Tibial nerve (tissue), 4 donors: Measurements from ENCODE around the gene PARP9. TPM values are rescaled to one million over a fixed set of nuclear protein-coding genes. Genes with fewer than 3 reads are reported as not detected.

Experiments
- DNase-seq, 2 donors: peaks; one replicate each; pipeline ENCODE4 v3.0.0-alpha.2; 2019; ENCODE audit warnings: low spot score in 2 of 2
- H3K27ac ChIP-seq, 4 donors: fragments of 200-600 bp; sonication (generic) in 3 of 4; one replicate each; pipeline ENCODE4 v1.5.1; 2017 to 2019; ENCODE audit warnings: mild to moderate bottlenecking in 1 of 4
- H3K27me3 ChIP-seq, 2 donors: fragments of 200-600 bp; sonication (generic) in 1 of 2; one replicate each; pipeline versions ENCODE4 v1.5.1 to v1.6.0; 2017 to 2019
- H3K36me3 ChIP-seq, 3 donors: fragments of 200-600 bp; sonication (generic); one replicate each; pipeline ENCODE4 v1.5.1; 2018 to 2019
- H3K4me1 ChIP-seq, 4 donors: fragments of 200-600 bp; sonication (generic) in 3 of 4; one replicate each; pipeline ENCODE4 v1.5.1; 2017 to 2019
- H3K4me3 ChIP-seq, 4 donors: fragments of 200-600 bp; sonication (generic) in 3 of 4; one replicate each; pipeline ENCODE4 v1.5.1; 2017 to 2019; ENCODE audit warnings: mild to moderate bottlenecking in 1 of 4, moderate library complexity in 1 of 4
- H3K9me3 ChIP-seq, 4 donors: fragments of 200-600 bp; sonication (generic) in 3 of 4; one replicate each; pipeline ENCODE4 v1.5.1; 2017 to 2019
- CTCF ChIP-seq, 5 experiments: fragments of 200-600 bp in 3 of 5; fragments of 450-650 bp in 2 of 5; sonication (generic) in 3 of 5; IDR thresholded peaks; one replicate each; pipeline ENCODE4 v1.5.1; 2016 to 2019; ENCODE audit warnings: antibody characterized with exemption in 5 of 5, mild to moderate bottlenecking in 3 of 5, moderate library complexity in 2 of 5
- EP300 ChIP-seq, 2 donors: sonication (generic); formaldehyde crosslinking; IDR thresholded peaks; one replicate each; pipeline ENCODE4 v1.6.1; 2017; ENCODE audit warnings: antibody characterized with exemption in 2 of 2, mild to moderate bottlenecking in 1 of 2
- POLR2A ChIP-seq, 2 donors: fragments of 450-650 bp; IDR thresholded peaks; one replicate each; pipeline ENCODE4 v1.6.1; 2017; ENCODE audit warnings: antibody characterized with exemption in 2 of 2, mild to moderate bottlenecking in 2 of 2, moderate library complexity in 2 of 2
- WGBS, 2 donors: methylation state at CpG; one replicate each; pipeline ENCODE4 v1.1.5; 2018; 5-methylcytosine and 5-hydroxymethylcytosine counted together
- total RNA-seq, 4 donors: library from RNA; depleted of rRNA; stranded (reverse); fragments of >200 nt; gene quantifications; one replicate each; pipeline ENCODE4 v1.1.0, GENCODE V29; 2016

Gene PARP9
- total RNA-seq, 4 donors from 2014 or later = 16.1 to 32.6 (median 22.4) TPM

GRCh38 chr3:122538956-122539490 is 25.1 kb downstream of the PARP9 start:
- 84 to 87% methylated on average over 7 of the region's 7 CpGs for WGBS, 2 donors
- peak in 1 of 2 donors; percentile 28 for DNase-seq
- Histone ChIP-seq H3K4me1 (no peaks in the 10 kb centered on the region), H3K27ac (no peak overlapping the region), H3K36me3 (peaks cover 0 to 88% (median 7%) of the 10 kb centered on the region in 3 donors), H3K4me3 (no peak overlapping the region), H3K27me3 (no peaks in the 10 kb centered on the region), H3K9me3 (no peaks in the 10 kb centered on the region)
- TF ChIP-seq EP300 (IDR thresholded peaks at IDR 0.05) = no peak
- TF ChIP-seq POLR2A (IDR thresholded peaks at IDR 0.05) = no peak
- TF ChIP-seq CTCF (IDR thresholded peaks at IDR 0.05) = no peak

GRCh38 chr3:122536632-122537001 is 27.5 kb downstream of the PARP9 start:
- H3K36me3 ChIP-seq = peaks cover 0 to 93% (median 7%) of the 10 kb centered on the region in 3 donors
- H3K27ac ChIP-seq = no peak overlapping the region
- H3K9me3 ChIP-seq = no peaks in the 10 kb centered on the region
- DNase-seq = no peak
- H3K4me1 ChIP-seq = no peaks in the 10 kb centered on the region
- H3K27me3 ChIP-seq = no peaks in the 10 kb centered on the region
- 58% methylated on average over 3 of the region's 3 CpGs for WGBS, 2 donors
- TF ChIP-seq EP300 (IDR thresholded peaks at IDR 0.05) (no peak), POLR2A (IDR thresholded peaks at IDR 0.05) (no peak), CTCF (IDR thresholded peaks at IDR 0.05) (no peak)
- H3K4me3 ChIP-seq = no peak overlapping the region

- TF ChIP-seq POLR2A (IDR thresholded peaks at IDR 0.05) = no peak
- no peak for TF ChIP-seq EP300 (IDR thresholded peaks at IDR 0.05)
- no peak for TF ChIP-seq CTCF (IDR thresholded peaks at IDR 0.05)
- DNase-seq = no peak
- WGBS, 2 donors = 75 to 77% methylated on average over 6 of the region's 6 CpGs
- no peaks in the 10 kb centered on the region for H3K9me3 ChIP-seq
- H3K27me3 ChIP-seq = no peaks in the 10 kb centered on the region
- no peaks in the 10 kb centered on the region for H3K4me1 ChIP-seq
- H3K36me3 ChIP-seq = peaks cover 0 to 93% (median 7%) of the 10 kb centered on the region in 3 donors
- H3K27ac ChIP-seq = no peak overlapping the region
- no peak overlapping the region for H3K4me3 ChIP-seq
These were observed 28.0 kb downstream of the PARP9 start for GRCh38 chr3:122535964-122536631.

GRCh38 chr3:122533931-122534334 is 30.2 kb downstream of the PARP9 start:
- no peak for DNase-seq

More at GRCh38 chr3:122533931-122534334, 30.2 kb downstream of the PARP9 start:
- Histone ChIP-seq H3K36me3 (peaks cover 0 to 91% (median 7%) of the 10 kb centered on the region in 3 donors), H3K9me3 (no peaks in the 10 kb centered on the region), H3K4me1 (no peaks in the 10 kb centered on the region), H3K27me3 (no peaks in the 10 kb centered on the region), H3K27ac (no peak overlapping the region), H3K4me3 (no peak overlapping the region)
- WGBS, 2 donors = 60 to 78% methylated on average over 1 of the region's 1 CpG
- no peak for TF ChIP-seq CTCF (IDR thresholded peaks at IDR 0.05)
- TF ChIP-seq EP300 (IDR thresholded peaks at IDR 0.05) = no peak
- TF ChIP-seq POLR2A (IDR thresholded peaks at IDR 0.05) = no peak
